HEK293T (cell line): ENCODE measurements around the gene PTMA.

Source experiments
- CTCF ChIA-PET: fragments of 350-600 bp; formaldehyde crosslinking; extraction: SDS; loops from one replicate; lab custom pipeline; 2021; ENCODE audit warnings: antibody characterized with exemption, inconsistent platforms; lab: Yijun Ruan, JAX
- POLR2A ChIA-PET: fragments of 350-600 bp; formaldehyde crosslinking; extraction: SDS; loops from one replicate; lab custom pipeline; 2020; ENCODE audit warnings: antibody characterized with exemption, inconsistent platforms; lab: Yijun Ruan, JAX
- DNase-seq: peaks from one replicate; pipeline ENCODE4 v3.0.0; 2012; ENCODE audit warnings: mixed read lengths; ENCODE audit errors: extremely low spot score
- ARNT ChIP-seq: fragments of 450-650 bp; IDR thresholded peaks from 2 replicates; pipeline ENCODE4 v1.6.1; 2017; ENCODE audit warnings: mild to moderate bottlenecking
- BHLHE40 ChIP-seq: fragments of 450-650 bp; IDR thresholded peaks from 2 replicates; pipeline ENCODE4 v1.6.1; 2016; ENCODE audit warnings: mild to moderate bottlenecking, moderate library complexity, borderline replicate concordance
- CTBP1 ChIP-seq: fragments of 450-650 bp; IDR thresholded peaks from 2 replicates; pipeline ENCODE4 v1.6.1; 2016; ENCODE audit warnings: borderline replicate concordance
- ELF4 ChIP-seq: fragments of 450-650 bp; IDR thresholded peaks from 2 replicates; pipeline ENCODE4 v1.6.1; 2017; ENCODE audit warnings: antibody characterized with exemption
- FOXA1 ChIP-seq: fragments of 450-650 bp; IDR thresholded peaks from 2 replicates; pipeline ENCODE4 v1.6.1; 2016; ENCODE audit warnings: mild to moderate bottlenecking
- FOXK2 ChIP-seq: fragments of 450-650 bp; IDR thresholded peaks from 2 replicates; pipeline ENCODE4 v1.6.1; 2016; ENCODE audit warnings: mild to moderate bottlenecking
- FOXM1 ChIP-seq: fragments of 450-650 bp; IDR thresholded peaks from 2 replicates; pipeline ENCODE4 v1.6.1; 2017; ENCODE audit warnings: mild to moderate bottlenecking, borderline replicate concordance
- HDGF ChIP-seq: fragments of 450-650 bp; IDR thresholded peaks from 2 replicates; pipeline ENCODE4 v1.6.1; 2017; ENCODE audit warnings: antibody characterized with exemption, borderline replicate concordance
- L3MBTL2 ChIP-seq: fragments of 450-650 bp; conservative IDR thresholded peaks from 2 replicates; pipeline ENCODE4 v1.6.1; 2016; ENCODE audit warnings: mild to moderate bottlenecking
- LEF1 ChIP-seq: fragments of 450-650 bp; IDR thresholded peaks from 2 replicates; pipeline ENCODE4 v1.6.1; 2017; ENCODE audit warnings: mild to moderate bottlenecking, borderline replicate concordance
- NFRKB ChIP-seq: fragments of 450-650 bp; IDR thresholded peaks from 2 replicates; pipeline ENCODE4 v1.6.1; 2016; ENCODE audit warnings: mild to moderate bottlenecking, moderate library complexity
- PKNOX1 ChIP-seq: fragments of 450-650 bp; IDR thresholded peaks from 2 replicates; pipeline ENCODE4 v1.6.1; 2016
- SP1 ChIP-seq: fragments of 450-650 bp; IDR thresholded peaks from 2 replicates; pipeline ENCODE4 v1.6.1; 2017
- SUZ12 ChIP-seq: fragments of 450-650 bp; IDR thresholded peaks from 2 replicates; pipeline ENCODE4 v1.6.1; 2016; ENCODE audit warnings: mild to moderate bottlenecking
- TARDBP ChIP-seq: fragments of 450-650 bp; IDR thresholded peaks from 2 replicates; pipeline ENCODE4 v1.6.1; 2016
- ZNF384 ChIP-seq: fragments of 450-650 bp; IDR thresholded peaks from 2 replicates; pipeline ENCODE4 v1.6.1; 2016

PTMA gene

GRCh38 chr2:231696004-231696367, 12.3 kb upstream of the PTMA start:
- no peak for DNase-seq
- ChIA-PET CTCF (interaction anchor here (0.5 kb wide), 1 partner anchor 29 kb away, joined by 8 read pairs; no protein-coding TSS in a partner anchor), POLR2A (interaction anchor here (17.6 kb wide), 1 partner anchor 9 kb away, joined by 186 read pairs; the partner anchor contains the start of gene PTMA)
- TF ChIP-seq NFRKB (no peak), SP1 (no peak), ARNT (no peak), ZNF384 (no peak), PKNOX1 (no peak), TARDBP (no peak), L3MBTL2 (no peak), SUZ12 (no peak), HDGF (no peak), FOXK2 (no peak), LEF1 (no peak), CTBP1 (no peak), ELF4 (no peak), BHLHE40 (no peak), FOXA1 (no peak), FOXM1 (no peak)

GRCh38 chr2:231699006-231699405, 9.3 kb upstream of the PTMA start:
- DNase-seq: no peak
- ChIA-PET POLR2A (interaction anchor here (1.3 to 11.5 kb wide), 2 partner anchors 9 kb away, joined by 7 to 186 read pairs; partner anchors contain the start of gene PTMA), CTCF (interaction anchor here (1.7 kb wide), 1 partner anchor 12 kb away, joined by 4 read pairs; no protein-coding TSS in a partner anchor)
- TF ChIP-seq NFRKB (no peak), FOXK2 (no peak), ZNF384 (no peak), LEF1 (no peak), L3MBTL2 (no peak), FOXA1 (no peak), ARNT (no peak)

- no peak for DNase-seq
- POLR2A ChIA-PET: interaction anchor here (11.5 kb wide), 1 partner anchor 12 kb away, joined by 186 read pairs; no protein-coding TSS in a partner anchor
- CTCF ChIA-PET: interaction anchor here (1.5 to 1.6 kb wide), 2 partner anchors 16 to 24 kb away, joined by 3 to 4 read pairs; no protein-coding TSS in a partner anchor
These were observed 6.6 kb upstream of the PTMA start for GRCh38 chr2:231701456-231702373.

GRCh38 chr2:231704017-231704416, 4.3 kb upstream of the PTMA start:
- CTCF ChIA-PET: interaction anchor here (0.6 to 1.5 kb wide), 2 partner anchors 18 to 92 kb away, joined by 3 to 6 read pairs; no protein-coding TSS in a partner anchor
- POLR2A ChIA-PET: interaction anchor here (1.2 to 11.5 kb wide), 2 partner anchors 14 to 31 kb away, joined by 4 to 186 read pairs; no protein-coding TSS in a partner anchor

More at GRCh38 chr2:231701456-231702373, 6.6 kb upstream of the PTMA start:
- no peak for TF ChIP-seq NFRKB
- no peak for TF ChIP-seq FOXK2
- no peak for TF ChIP-seq BHLHE40
- TF ChIP-seq CTBP1: no peak
- TF ChIP-seq FOXM1: no peak
- TF ChIP-seq L3MBTL2: no peak
- TF ChIP-seq ZNF384: no peak
- no peak for TF ChIP-seq HDGF

GRCh38 chr2:231706731-231707624, 1.3 kb upstream of the PTMA start:
- TF ChIP-seq SUZ12 (no peak), LEF1 (no peak), ZNF384 (no peak), PKNOX1 (peak; percentile 98), HDGF (no peak), BHLHE40 (no peak), ELF4 (peak; percentile 57), FOXA1 (no peak), TARDBP (no peak), FOXK2 (no peak), NFRKB (peak; percentile 76), FOXM1 (no peak), L3MBTL2 (peak; percentile 85), ARNT (no peak), CTBP1 (no peak), SP1 (no peak)
- ChIA-PET POLR2A (interaction anchor here (0.7 to 11.5 kb wide), 10 partner anchors 17 to 242 kb away, joined by 3 to 186 read pairs (median 4); no protein-coding TSS in a partner anchor), CTCF (interaction anchor here (0.7 to 2.3 kb wide), 6 partner anchors 14 to 73 kb away, joined by 3 to 5 read pairs (median 4); no protein-coding TSS in a partner anchor)
- peak; percentile 85 for DNase-seq

More at GRCh38 chr2:231704017-231704416, 4.3 kb upstream of the PTMA start:
- TF ChIP-seq FOXK2 (no peak), SUZ12 (no peak), NFRKB (no peak), TARDBP (no peak), PKNOX1 (no peak), BHLHE40 (no peak), LEF1 (no peak), CTBP1 (no peak), L3MBTL2 (no peak), ZNF384 (no peak), HDGF (no peak), FOXA1 (no peak), ARNT (no peak), SP1 (no peak)
- DNase-seq: no peak
